Measurements from ENCODE around the gene ZNF850.
A peak's percentile ranks its signal among the peaks of the same experiment; 100 is the strongest.
"Not testable (repeated sequence)": the region's sequence is repeated elsewhere in the genome, so short reads cannot be mapped to it uniquely, and the experiment has no call there.

ZNF850 gene

GRCh38 chr19:36748431-36749275 lies 24.0 kb downstream of the ZNF850 start:
- H3K4me3 ChIP-seq (ENCODE audit: low read depth, low read length): no peak overlapping the region
- DNase-seq (ENCODE audit: low read depth): no peak
- TF ChIP-seq, protein P1, sequence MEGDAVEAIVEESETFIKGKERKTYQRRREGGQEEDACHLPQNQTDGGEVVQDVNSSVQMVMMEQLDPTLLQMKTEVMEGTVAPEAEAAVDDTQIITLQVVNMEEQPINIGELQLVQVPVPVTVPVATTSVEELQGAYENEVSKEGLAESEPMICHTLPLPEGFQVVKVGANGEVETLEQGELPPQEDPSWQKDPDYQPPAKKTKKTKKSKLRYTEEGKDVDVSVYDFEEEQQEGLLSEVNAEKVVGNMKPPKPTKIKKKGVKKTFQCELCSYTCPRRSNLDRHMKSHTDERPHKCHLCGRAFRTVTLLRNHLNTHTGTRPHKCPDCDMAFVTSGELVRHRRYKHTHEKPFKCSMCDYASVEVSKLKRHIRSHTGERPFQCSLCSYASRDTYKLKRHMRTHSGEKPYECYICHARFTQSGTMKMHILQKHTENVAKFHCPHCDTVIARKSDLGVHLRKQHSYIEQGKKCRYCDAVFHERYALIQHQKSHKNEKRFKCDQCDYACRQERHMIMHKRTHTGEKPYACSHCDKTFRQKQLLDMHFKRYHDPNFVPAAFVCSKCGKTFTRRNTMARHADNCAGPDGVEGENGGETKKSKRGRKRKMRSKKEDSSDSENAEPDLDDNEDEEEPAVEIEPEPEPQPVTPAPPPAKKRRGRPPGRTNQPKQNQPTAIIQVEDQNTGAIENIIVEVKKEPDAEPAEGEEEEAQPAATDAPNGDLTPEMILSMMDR (conservative IDR thresholded peaks at IDR 0.05; ENCODE audit: low read depth, low read length): no peak

GRCh38 chr19:36747750-36748149 lies 24.9 kb downstream of the ZNF850 start:
- H3K4me3 ChIP-seq (ENCODE audit: low read depth, low read length): no peak overlapping the region
- no peak for DNase-seq (ENCODE audit: low read depth)
- TF ChIP-seq, protein P1 (conservative IDR thresholded peaks at IDR 0.05; ENCODE audit: low read depth, low read length): no peak

DNA sequence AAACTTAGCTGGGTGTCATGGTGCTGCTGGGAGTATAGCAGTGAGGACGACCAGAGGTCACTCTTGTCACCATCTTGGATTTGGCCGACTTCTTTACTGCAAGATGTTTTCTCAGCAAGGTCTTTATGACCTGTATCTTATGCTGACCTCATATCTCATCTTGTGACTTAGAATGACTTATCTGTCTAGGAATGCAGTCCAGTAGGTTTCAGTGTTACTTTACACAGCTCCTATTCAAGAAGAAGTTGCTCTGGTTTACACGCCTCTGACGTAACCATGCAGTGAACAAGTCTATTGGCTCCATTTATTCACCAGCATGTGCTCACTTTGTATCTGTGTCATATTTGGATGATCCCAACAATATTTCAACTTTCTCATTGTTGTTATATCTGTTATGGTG lies 26.7 kb downstream of the ZNF850 start:
- no peak overlapping the region for H3K4me3 ChIP-seq (ENCODE audit: low read depth, low read length)
- TF ChIP-seq, protein P1 (conservative IDR thresholded peaks at IDR 0.05; ENCODE audit: low read depth, low read length): no peak
- no peak for DNase-seq (ENCODE audit: low read depth)

- not testable (repeated sequence) for DNase-seq (ENCODE audit: low read depth); H3K4me3 ChIP-seq (ENCODE audit: low read depth, low read length)
Observed at GRCh38 chr19:36736166-36736565, 36.4 kb downstream of the ZNF850 start.

DNA sequence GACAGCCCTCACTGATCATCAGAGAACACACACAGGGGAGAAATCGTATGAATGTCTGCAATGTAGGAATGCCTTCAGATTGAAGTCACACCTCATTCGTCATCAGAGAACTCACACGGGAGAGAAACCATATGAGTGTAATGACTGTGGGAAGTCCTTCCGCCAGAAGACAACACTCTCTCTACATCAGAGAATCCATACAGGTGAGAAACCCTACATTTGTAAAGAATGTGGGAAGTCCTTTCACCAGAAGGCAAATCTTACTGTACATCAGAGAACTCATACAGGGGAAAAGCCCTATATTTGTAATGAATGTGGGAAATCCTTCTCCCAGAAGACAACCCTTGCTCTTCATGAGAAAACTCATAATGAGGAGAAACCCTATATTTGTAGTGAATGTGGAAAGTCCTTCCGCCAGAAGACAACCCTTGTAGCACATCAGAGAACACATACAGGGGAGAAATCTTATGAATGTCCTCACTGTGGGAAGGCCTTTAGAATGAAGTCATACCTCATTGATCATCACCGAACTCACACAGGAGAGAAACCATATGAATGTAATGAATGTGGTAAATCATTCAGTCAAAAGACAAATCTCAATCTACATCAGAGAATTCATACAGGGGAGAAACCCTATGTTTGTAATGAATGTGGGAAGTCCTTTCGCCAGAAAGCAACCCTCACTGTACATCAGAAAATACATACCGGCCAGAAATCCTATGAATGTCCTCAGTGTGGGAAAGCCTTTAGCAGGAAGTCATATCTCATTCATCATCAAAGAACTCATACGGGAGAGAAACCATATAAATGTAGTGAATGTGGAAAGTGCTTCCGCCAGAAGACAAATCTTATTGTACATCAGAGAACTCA lies 52.7 kb downstream of the ZNF850 start:
- TF ChIP-seq, protein P1 (conservative IDR thresholded peaks at IDR 0.05; ENCODE audit: low read depth, low read length): no peak

GRCh38 chr19:36709423-36709822 lies 63.2 kb downstream of the ZNF850 start:
- no peak for DNase-seq (ENCODE audit: low read depth)
- no peak overlapping the region for H3K4me3 ChIP-seq (ENCODE audit: low read depth, low read length)
- TF ChIP-seq, protein P1 (conservative IDR thresholded peaks at IDR 0.05; ENCODE audit: low read depth, low read length): no peak

More for the DNA sequence above, 52.7 kb downstream of the ZNF850 start:
- no peak overlapping the region for H3K4me3 ChIP-seq (ENCODE audit: low read depth, low read length)
- DNase-seq (ENCODE audit: low read depth): peak; percentile 5

- no peak overlapping the region for H3K4me3 ChIP-seq (ENCODE audit: low read depth, low read length)
- no peak for DNase-seq (ENCODE audit: low read depth)
- TF ChIP-seq, protein P1 (conservative IDR thresholded peaks at IDR 0.05; ENCODE audit: low read depth, low read length): no peak
Observed at GRCh38 chr19:36707134-36707533, 65.5 kb downstream of the ZNF850 start.
